Measurements from ENCODE around the gene FOSB. TPM values are rescaled to one million over a fixed set of nuclear protein-coding genes. Genes with fewer than 3 reads are reported as not detected.
A peak's percentile ranks its signal among the peaks of the same experiment; 100 is the strongest.

The FOSB gene
- total and polyA plus RNA-seq, 4 donors, result 0.18 to 1.3 (median 0.40) TPM

GRCh38 chr19:45423589-45424190 is 44.1 kb upstream of the FOSB start, which contains the start of gene ERCC1 (continued):
- TF ChIP-seq, protein P1, sequence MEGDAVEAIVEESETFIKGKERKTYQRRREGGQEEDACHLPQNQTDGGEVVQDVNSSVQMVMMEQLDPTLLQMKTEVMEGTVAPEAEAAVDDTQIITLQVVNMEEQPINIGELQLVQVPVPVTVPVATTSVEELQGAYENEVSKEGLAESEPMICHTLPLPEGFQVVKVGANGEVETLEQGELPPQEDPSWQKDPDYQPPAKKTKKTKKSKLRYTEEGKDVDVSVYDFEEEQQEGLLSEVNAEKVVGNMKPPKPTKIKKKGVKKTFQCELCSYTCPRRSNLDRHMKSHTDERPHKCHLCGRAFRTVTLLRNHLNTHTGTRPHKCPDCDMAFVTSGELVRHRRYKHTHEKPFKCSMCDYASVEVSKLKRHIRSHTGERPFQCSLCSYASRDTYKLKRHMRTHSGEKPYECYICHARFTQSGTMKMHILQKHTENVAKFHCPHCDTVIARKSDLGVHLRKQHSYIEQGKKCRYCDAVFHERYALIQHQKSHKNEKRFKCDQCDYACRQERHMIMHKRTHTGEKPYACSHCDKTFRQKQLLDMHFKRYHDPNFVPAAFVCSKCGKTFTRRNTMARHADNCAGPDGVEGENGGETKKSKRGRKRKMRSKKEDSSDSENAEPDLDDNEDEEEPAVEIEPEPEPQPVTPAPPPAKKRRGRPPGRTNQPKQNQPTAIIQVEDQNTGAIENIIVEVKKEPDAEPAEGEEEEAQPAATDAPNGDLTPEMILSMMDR (IDR thresholded peaks at IDR 0.05; ENCODE audit: low read depth, low read length, missing input control), result no peak
- peak; percentile 85 for TF ChIP-seq TAF1 (conservative IDR thresholded peaks at IDR 0.05)

DNA sequence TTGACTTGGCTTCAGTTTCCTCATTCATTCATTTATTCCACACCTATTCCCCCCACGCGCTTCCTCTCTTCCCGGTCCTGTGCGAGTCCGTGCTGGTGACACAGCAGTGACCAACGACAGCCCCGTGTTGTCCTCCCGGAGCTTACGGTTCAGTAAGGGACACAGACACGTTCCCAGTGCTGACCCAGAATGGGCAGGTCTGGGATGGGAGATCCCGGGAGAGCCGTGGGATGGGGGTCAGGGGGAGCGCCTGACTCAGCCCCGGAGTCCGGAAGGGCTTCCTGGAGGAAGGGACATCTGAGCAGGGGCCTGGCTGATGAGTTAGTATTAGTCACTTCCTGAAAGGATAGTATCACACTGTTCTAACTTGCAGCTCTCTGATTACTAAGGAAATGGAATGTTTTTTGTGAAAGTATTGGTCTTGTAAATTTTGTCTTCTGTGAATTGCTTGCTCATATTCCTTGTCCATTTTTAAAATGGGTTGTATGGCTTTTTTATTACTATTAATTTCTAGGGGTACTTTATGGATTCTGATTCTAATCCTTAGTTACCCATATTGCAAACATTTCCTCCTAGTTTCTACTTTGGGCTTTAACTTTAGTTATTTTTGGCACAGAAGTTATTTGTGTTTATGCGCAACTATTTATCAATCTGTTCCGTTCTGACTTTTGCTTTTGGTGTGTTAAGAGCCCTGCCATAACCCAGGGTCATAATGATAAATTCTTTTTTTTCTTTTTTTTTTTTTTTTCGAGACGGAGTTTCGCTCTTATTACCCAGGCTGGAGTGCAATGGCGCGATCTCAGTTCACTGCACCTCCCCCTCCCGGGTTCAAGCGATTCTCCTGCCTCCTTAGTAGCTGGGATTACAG is 43.4 kb upstream of the FOSB start:
- peak overlapping the region; percentile 89 to 93 for H3K27ac ChIP-seq (ENCODE audit: low read depth in 1 of 2, low read length in 2 of 2)
- WGBS, result 17% methylated on average over 24 of the region's 24 CpGs
- H3K27me3 ChIP-seq (ENCODE audit: control insufficient read depth in 4 of 4, insufficient read depth in 4 of 4, low read length in 3 of 4), result no peaks in the 10 kb centered on the region
- DNase-seq (ENCODE audit: low spot score), result no peak
- H3K36me3 ChIP-seq (ENCODE audit: control insufficient read depth in 4 of 4, insufficient read depth in 3 of 4, low read depth in 1 of 4, low read length in 3 of 4), result peaks cover 0 to 8% (median 2%) of the 10 kb centered on the region in 4 donors
- H3K9me3 ChIP-seq (ENCODE audit: control insufficient read depth in 4 of 4, low read length in 3 of 4), result no peaks in the 10 kb centered on the region
- H3K4me1 ChIP-seq (ENCODE audit: control insufficient read depth in 4 of 4, insufficient read depth in 4 of 4, low read length in 3 of 4), result peaks cover 5 to 20% (median 11%) of the 10 kb centered on the region in 4 donors
- peak overlapping the region; percentile 20 to 64 for H3K9ac ChIP-seq (ENCODE audit: low read depth in 1 of 2, low read length in 2 of 2)
- H3K4me3 ChIP-seq (ENCODE audit: low read depth in 1 of 3, low read length in 3 of 3), result peak overlapping the region; percentile 53 to 70 (median 64)
- TF ChIP-seq MAX (IDR thresholded peaks at IDR 0.05) (no peak), JUND (IDR thresholded peaks at IDR 0.05) (peak; percentile 55 to 64), NR2F2 (IDR thresholded peaks at IDR 0.05) (peak; percentile 32)

DNA sequence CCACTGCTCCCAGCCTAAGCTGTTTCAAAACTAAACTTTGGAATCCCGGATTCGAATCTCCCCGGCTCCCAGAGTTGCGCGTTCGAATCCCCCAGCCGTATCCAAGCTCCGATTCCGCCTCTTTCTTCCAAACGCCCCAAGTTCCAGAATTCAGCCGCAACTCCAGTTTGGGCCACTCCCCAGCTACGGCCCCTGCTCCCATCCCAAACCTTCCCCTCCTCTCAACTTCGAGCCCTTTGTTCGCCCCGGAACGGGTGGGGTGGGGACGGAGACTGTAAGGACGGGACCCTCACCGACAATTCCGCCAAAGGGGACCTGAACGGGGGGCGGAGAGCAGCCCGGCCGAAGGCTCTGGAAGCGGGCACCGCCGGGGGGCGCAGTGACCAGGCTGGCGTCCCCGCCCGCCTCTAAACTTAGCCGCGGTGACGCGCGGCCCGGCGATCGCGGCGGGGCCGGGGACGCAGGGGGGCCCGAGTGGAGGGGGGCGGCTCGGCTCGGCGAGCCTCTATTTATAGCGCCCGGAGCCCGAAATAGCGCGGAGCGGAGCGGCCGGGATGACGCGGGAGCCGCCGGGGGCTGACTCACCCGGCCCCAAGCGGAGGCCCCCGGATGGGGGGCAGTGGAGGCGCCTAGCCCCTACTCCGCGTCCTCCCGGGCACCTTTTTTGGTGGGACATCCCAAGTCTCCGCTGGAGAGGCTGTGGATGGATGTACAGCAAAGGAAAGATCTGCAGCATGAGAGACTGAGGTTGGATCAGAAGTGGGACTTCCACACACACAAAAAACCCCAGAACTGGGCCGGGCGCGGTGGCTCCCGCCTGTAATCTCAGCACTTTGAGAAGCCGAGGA is 39.2 kb upstream of the FOSB start:
- H3K4me1 ChIP-seq (ENCODE audit: control insufficient read depth in 4 of 4, insufficient read depth in 4 of 4, low read length in 3 of 4), result peaks cover 3 to 13% (median 6%) of the 10 kb centered on the region in 4 donors
- H3K9me3 ChIP-seq (ENCODE audit: control insufficient read depth in 4 of 4, low read length in 3 of 4), result no peaks in the 10 kb centered on the region
- H3K4me3 ChIP-seq (ENCODE audit: low read depth in 1 of 3, low read length in 3 of 3), result peak overlapping the region in 1 of 3 donors; percentile 33
- no peak overlapping the region for H3K9ac ChIP-seq (ENCODE audit: low read depth in 1 of 2, low read length in 2 of 2)
- no peaks in the 10 kb centered on the region for H3K36me3 ChIP-seq (ENCODE audit: control insufficient read depth in 4 of 4, insufficient read depth in 3 of 4, low read depth in 1 of 4, low read length in 3 of 4)
- no peaks in the 10 kb centered on the region for H3K27me3 ChIP-seq (ENCODE audit: control insufficient read depth in 4 of 4, insufficient read depth in 4 of 4, low read length in 3 of 4)
- no peak overlapping the region for H3K27ac ChIP-seq (ENCODE audit: low read depth in 1 of 2, low read length in 2 of 2)
- no peak for DNase-seq (ENCODE audit: low spot score)
- 5% methylated on average over 73 of the region's 73 CpGs for WGBS
- TF ChIP-seq EGR1 (IDR thresholded peaks at IDR 0.05; ENCODE audit: low read depth in 2 of 2) (no peak), NR2F2 (IDR thresholded peaks at IDR 0.05) (no peak), MAX (IDR thresholded peaks at IDR 0.05) (no peak), RXRA (IDR thresholded peaks at IDR 0.05) (no peak), YY1 (IDR thresholded peaks at IDR 0.05) (no peak), ATF3 (IDR thresholded peaks at IDR 0.05) (no peak), RAD21 (IDR thresholded peaks at IDR 0.05) (no peak), SP1 (IDR thresholded peaks at IDR 0.05) (no peak), JUND (IDR thresholded peaks at IDR 0.05) (no peak), HNF4G (IDR thresholded peaks at IDR 0.05) (no peak), FOXA2 (IDR thresholded peaks at IDR 0.05) (no peak), GABPA (IDR thresholded peaks at IDR 0.05 in 1 of 2, conservative IDR thresholded peaks at IDR 0.05 in 1 of 2) (no peak), FOXA1 (IDR thresholded peaks at IDR 0.05) (no peak)
- TF ChIP-seq, protein P2, sequence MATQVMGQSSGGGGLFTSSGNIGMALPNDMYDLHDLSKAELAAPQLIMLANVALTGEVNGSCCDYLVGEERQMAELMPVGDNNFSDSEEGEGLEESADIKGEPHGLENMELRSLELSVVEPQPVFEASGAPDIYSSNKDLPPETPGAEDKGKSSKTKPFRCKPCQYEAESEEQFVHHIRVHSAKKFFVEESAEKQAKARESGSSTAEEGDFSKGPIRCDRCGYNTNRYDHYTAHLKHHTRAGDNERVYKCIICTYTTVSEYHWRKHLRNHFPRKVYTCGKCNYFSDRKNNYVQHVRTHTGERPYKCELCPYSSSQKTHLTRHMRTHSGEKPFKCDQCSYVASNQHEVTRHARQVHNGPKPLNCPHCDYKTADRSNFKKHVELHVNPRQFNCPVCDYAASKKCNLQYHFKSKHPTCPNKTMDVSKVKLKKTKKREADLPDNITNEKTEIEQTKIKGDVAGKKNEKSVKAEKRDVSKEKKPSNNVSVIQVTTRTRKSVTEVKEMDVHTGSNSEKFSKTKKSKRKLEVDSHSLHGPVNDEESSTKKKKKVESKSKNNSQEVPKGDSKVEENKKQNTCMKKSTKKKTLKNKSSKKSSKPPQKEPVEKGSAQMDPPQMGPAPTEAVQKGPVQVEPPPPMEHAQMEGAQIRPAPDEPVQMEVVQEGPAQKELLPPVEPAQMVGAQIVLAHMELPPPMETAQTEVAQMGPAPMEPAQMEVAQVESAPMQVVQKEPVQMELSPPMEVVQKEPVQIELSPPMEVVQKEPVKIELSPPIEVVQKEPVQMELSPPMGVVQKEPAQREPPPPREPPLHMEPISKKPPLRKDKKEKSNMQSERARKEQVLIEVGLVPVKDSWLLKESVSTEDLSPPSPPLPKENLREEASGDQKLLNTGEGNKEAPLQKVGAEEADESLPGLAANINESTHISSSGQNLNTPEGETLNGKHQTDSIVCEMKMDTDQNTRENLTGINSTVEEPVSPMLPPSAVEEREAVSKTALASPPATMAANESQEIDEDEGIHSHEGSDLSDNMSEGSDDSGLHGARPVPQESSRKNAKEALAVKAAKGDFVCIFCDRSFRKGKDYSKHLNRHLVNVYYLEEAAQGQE (IDR thresholded peaks at IDR 0.05), result no peak
- TF ChIP-seq, protein P3, sequence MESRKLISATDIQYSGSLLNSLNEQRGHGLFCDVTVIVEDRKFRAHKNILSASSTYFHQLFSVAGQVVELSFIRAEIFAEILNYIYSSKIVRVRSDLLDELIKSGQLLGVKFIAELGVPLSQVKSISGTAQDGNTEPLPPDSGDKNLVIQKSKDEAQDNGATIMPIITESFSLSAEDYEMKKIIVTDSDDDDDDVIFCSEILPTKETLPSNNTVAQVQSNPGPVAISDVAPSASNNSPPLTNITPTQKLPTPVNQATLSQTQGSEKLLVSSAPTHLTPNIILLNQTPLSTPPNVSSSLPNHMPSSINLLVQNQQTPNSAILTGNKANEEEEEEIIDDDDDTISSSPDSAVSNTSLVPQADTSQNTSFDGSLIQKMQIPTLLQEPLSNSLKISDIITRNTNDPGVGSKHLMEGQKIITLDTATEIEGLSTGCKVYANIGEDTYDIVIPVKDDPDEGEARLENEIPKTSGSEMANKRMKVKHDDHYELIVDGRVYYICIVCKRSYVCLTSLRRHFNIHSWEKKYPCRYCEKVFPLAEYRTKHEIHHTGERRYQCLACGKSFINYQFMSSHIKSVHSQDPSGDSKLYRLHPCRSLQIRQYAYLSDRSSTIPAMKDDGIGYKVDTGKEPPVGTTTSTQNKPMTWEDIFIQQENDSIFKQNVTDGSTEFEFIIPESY (IDR thresholded peaks at IDR 0.05), result no peak

All from liver (tissue), 9 donors.